HFF-Myc (cell line): ENCODE data around the gene SBF2.
"Not testable (repeated sequence)": the region's sequence is repeated elsewhere in the genome, so short reads cannot be mapped to it uniquely, and the experiment has no call there.

Source experiments
- DNase-seq: peaks from one replicate; pipeline ENCODE4 v3.0.0-alpha.2; 2011; ENCODE audit warnings: low read depth; ENCODE audit errors: extremely low read depth
- H3K4me3 ChIP-seq: replicated peaks from 2 replicates; pipeline ENCODE4 v1.5.1; 2011; ENCODE audit warnings: low read depth, mild to moderate bottlenecking, control low read depth, low read length
- CTCF ChIP-seq: IDR thresholded peaks from 2 replicates; pipeline ENCODE4 v1.5.1; 2012; ENCODE audit warnings: mild to moderate bottlenecking, low read depth, low read length, control low read depth; ENCODE audit errors: missing control alignments

The SBF2 gene

GRCh38 chr11:10130875-10131274, 163.1 kb downstream of the SBF2 start:
- H3K4me3 ChIP-seq = no peak overlapping the region
- no peak for TF ChIP-seq CTCF
- DNase-seq = no peak

- H3K4me3 ChIP-seq, DNase-seq: not testable (repeated sequence)
Observed at GRCh38 chr11:10129184-10129583, 164.8 kb downstream of the SBF2 start.

GRCh38 chr11:10125522-10126133, 168.4 kb downstream of the SBF2 start:
- no peak for TF ChIP-seq CTCF
- no peak overlapping the region for H3K4me3 ChIP-seq
- no peak for DNase-seq

- DNase-seq = no peak
- H3K4me3 ChIP-seq = no peak overlapping the region
- no peak for TF ChIP-seq CTCF
Observed at GRCh38 chr11:10122326-10123197, 171.5 kb downstream of the SBF2 start.

- no peak for DNase-seq
- no peak for TF ChIP-seq CTCF
- no peak overlapping the region for H3K4me3 ChIP-seq
Observed at GRCh38 chr11:10118865-10119264, 175.2 kb downstream of the SBF2 start.

- H3K4me3 ChIP-seq = no peak overlapping the region
- no peak for TF ChIP-seq CTCF
- DNase-seq = no peak
Observed at GRCh38 chr11:10117709-10118351, 176.2 kb downstream of the SBF2 start.

GRCh38 chr11:10116588-10116987, 177.4 kb downstream of the SBF2 start:
- no peak for DNase-seq
- no peak overlapping the region for H3K4me3 ChIP-seq
- no peak for TF ChIP-seq CTCF
